H9 (cell line): ENCODE measurements around the gene SLC44A3. TPM values are rescaled to one million over a fixed set of nuclear protein-coding genes. Genes with fewer than 3 reads are reported as not detected.

Source experiments
- DNase-seq: peaks from one replicate; pipeline ENCODE4 v3.0.0-alpha.2; 2017
- H2AFZ ChIP-seq: one replicate; pipeline ENCODE4 v1.6.1; 2013; ENCODE audit warnings: mild to moderate bottlenecking, low read length, control low read depth, moderate library complexity
- H2AK5ac ChIP-seq: 2 replicates; pipeline ENCODE4 v1.6.1; 2013; ENCODE audit warnings: low read length, control low read depth, mixed read lengths; ENCODE audit not compliant: insufficient read length
- H2BK120ac ChIP-seq: one replicate; pipeline ENCODE4 v1.6.1; 2013; ENCODE audit warnings: low read depth, mild to moderate bottlenecking, low read length, control low read depth, inconsistent platforms; ENCODE audit not compliant: poor library complexity, severe bottlenecking
- H2BK12ac ChIP-seq: 2 replicates; pipeline ENCODE4 v1.6.1; 2013; ENCODE audit warnings: low read length, control low read depth, mixed read lengths, low read depth; ENCODE audit not compliant: insufficient read length
- H2BK15ac ChIP-seq: 2 replicates; pipeline ENCODE4 v1.6.1; 2013; ENCODE audit warnings: low read depth, low read length, control low read depth
- H2BK20ac ChIP-seq: one replicate; pipeline ENCODE4 v1.6.1; 2013; ENCODE audit warnings: low read depth, mild to moderate bottlenecking, low read length, control low read depth, inconsistent platforms; ENCODE audit not compliant: poor library complexity, severe bottlenecking
- H2BK5ac ChIP-seq: 2 replicates; pipeline ENCODE4 v1.6.1; 2013; ENCODE audit warnings: low read length, control low read depth, mixed read lengths; ENCODE audit not compliant: insufficient read length
- H3K14ac ChIP-seq: 2 replicates; pipeline ENCODE4 v1.6.1; 2013; ENCODE audit warnings: low read length, control low read depth; ENCODE audit not compliant: insufficient read depth
- H3K18ac ChIP-seq: 2 replicates; pipeline ENCODE4 v1.6.1; 2013; ENCODE audit warnings: low read depth, mild to moderate bottlenecking, mixed read lengths, low read length, control low read depth; ENCODE audit not compliant: insufficient read length
- H3K23ac ChIP-seq: 2 replicates; pipeline ENCODE4 v1.6.1; 2013; ENCODE audit warnings: low read length, control low read depth, mixed read lengths, low read depth; ENCODE audit not compliant: insufficient read length
- H3K23me2 ChIP-seq: 2 replicates; pipeline ENCODE4 v1.6.1; 2013; ENCODE audit warnings: low read depth, mild to moderate bottlenecking, mixed read lengths, low read length, control low read depth; ENCODE audit not compliant: insufficient read length, poor library complexity, severe bottlenecking
- H3K27ac ChIP-seq: 2 replicates; pipeline ENCODE4 v1.5.1; 2013; ENCODE audit warnings: low read length, control low read depth, mixed read lengths, low read depth; ENCODE audit not compliant: insufficient read length
- H3K27me3 ChIP-seq: 2 replicates; pipeline ENCODE4 v1.6.1; 2013; ENCODE audit warnings: low read length, control low read depth, inconsistent platforms; ENCODE audit not compliant: insufficient read depth
- H3K4ac ChIP-seq: 2 replicates; pipeline ENCODE4 v1.6.1; 2013; ENCODE audit warnings: low read depth, mild to moderate bottlenecking, control low read depth, inconsistent platforms, low read length, moderate library complexity
- H3K4me1 ChIP-seq: 2 replicates; pipeline ENCODE4 v1.6.1; 2013; ENCODE audit warnings: low read length, control low read depth, inconsistent platforms; ENCODE audit not compliant: insufficient read depth
- H3K4me2 ChIP-seq: 2 replicates; pipeline ENCODE4 v1.6.1; 2013; ENCODE audit warnings: low read length, control low read depth, mixed read lengths; ENCODE audit not compliant: insufficient read length, insufficient read depth
- H3K56ac ChIP-seq: 2 replicates; pipeline ENCODE4 v1.6.1; 2013; ENCODE audit warnings: low read depth, mild to moderate bottlenecking, mixed read lengths, low read length, control low read depth; ENCODE audit not compliant: insufficient read length
- H3K79me1 ChIP-seq: 2 replicates; pipeline ENCODE4 v1.6.1; 2013; ENCODE audit warnings: low read depth, mild to moderate bottlenecking, moderate library complexity, low read length, control low read depth, inconsistent platforms; ENCODE audit not compliant: insufficient read depth, poor library complexity, severe bottlenecking
- H3K79me2 ChIP-seq: 2 replicates; pipeline ENCODE4 v1.6.1; 2013; ENCODE audit warnings: low read length, control low read depth, inconsistent platforms; ENCODE audit not compliant: insufficient read depth
- H3K9ac ChIP-seq: 2 replicates; pipeline ENCODE4 v1.6.1; 2013; ENCODE audit warnings: low read length, control low read depth, mixed read lengths; ENCODE audit not compliant: insufficient read length; ENCODE audit errors: extremely low read depth
- H3K9me3 ChIP-seq: one replicate; pipeline ENCODE4 v1.6.1; 2013; ENCODE audit warnings: low read depth, low read length, inconsistent platforms; ENCODE audit not compliant: control insufficient read depth
- H3T11ph ChIP-seq: one replicate; pipeline ENCODE4 v1.6.1; 2013; ENCODE audit warnings: mild to moderate bottlenecking, low read length, control low read depth, inconsistent platforms
- H4K20me1 ChIP-seq: one replicate; pipeline ENCODE4 v1.6.1; 2013; ENCODE audit not compliant: control insufficient read depth, insufficient read length, insufficient read depth
- H4K5ac ChIP-seq: 2 replicates; pipeline ENCODE4 v1.6.1; 2013; ENCODE audit warnings: low read depth, mild to moderate bottlenecking, mixed read lengths, low read length, control low read depth; ENCODE audit not compliant: insufficient read length
- H4K8ac ChIP-seq: replicated peaks from 2 replicates; pipeline ENCODE4 v1.6.1; 2013; ENCODE audit warnings: low read length, control low read depth, mixed read lengths, low read depth; ENCODE audit not compliant: insufficient read length
- H4K91ac ChIP-seq: 2 replicates; pipeline ENCODE4 v1.6.1; 2013; ENCODE audit warnings: low read depth, mild to moderate bottlenecking, moderate library complexity, mixed read lengths, low read length, control low read depth; ENCODE audit not compliant: insufficient read length
- H3K27ac Mint-ChIP-seq, 3 experiments: 2 replicates in 2 of 3; 3 replicates in 1 of 3; pipeline ENCODE4 v1.8.0; 2020 to 2021; ENCODE audit warnings: mixed read lengths in 3 of 3, mild to moderate bottlenecking in 1 of 3, moderate library complexity in 1 of 3
- H3K27me3 Mint-ChIP-seq: 2 replicates; pipeline ENCODE4 v1.8.0; 2021; ENCODE audit warnings: low read depth, mild to moderate bottlenecking, moderate library complexity, mixed read lengths
- H3K36me3 Mint-ChIP-seq, 3 experiments: 2 replicates in 2 of 3; 3 replicates in 1 of 3; pipeline ENCODE4 v1.8.0; 2020 to 2021; ENCODE audit warnings: low read depth in 3 of 3, mixed read lengths in 3 of 3; ENCODE audit not compliant: insufficient read depth in 1 of 3
- H3K4me1 Mint-ChIP-seq, 2 experiments: 2 replicates each; pipeline ENCODE4 v1.8.0; 2020; ENCODE audit warnings: mixed read lengths in 2 of 2
- H3K4me3 Mint-ChIP-seq, 2 experiments: 2 replicates in 1 of 2; 3 replicates in 1 of 2; pipeline ENCODE4 v1.8.0; 2020 to 2021; ENCODE audit warnings: mild to moderate bottlenecking in 2 of 2, mixed read lengths in 2 of 2, moderate library complexity in 1 of 2
- H3K9me3 Mint-ChIP-seq, 2 experiments: 2 replicates in 1 of 2; 3 replicates in 1 of 2; pipeline ENCODE4 v1.8.0; 2020; ENCODE audit warnings: mild to moderate bottlenecking in 2 of 2, mixed read lengths in 2 of 2, moderate library complexity in 1 of 2
- CTCF ChIP-seq: fragments of 200-600 bp; sonication (generic); conservative IDR thresholded peaks from 3 replicates; pipeline ENCODE4 v1.8.0; 2021; ENCODE audit warnings: antibody characterized with exemption, mild to moderate bottlenecking
- WGBS: extraction: QIAGEN DNeasy Blood & Tissue Kit; methylation state at CpG from one replicate; pipeline ENCODE4 v1.1.7; 2013; ENCODE audit warnings: missing lambda C conversion rate, low lambda C conversion rate, mixed read lengths; ENCODE audit not compliant: insufficient read length; ENCODE audit errors: extremely low coverage; 5-methylcytosine and 5-hydroxymethylcytosine counted together
- total RNA-seq: library from RNA; stranded (reverse); gene quantifications from 2 replicates; pipeline ENCODE4 v1.2.1, GENCODE V29; 2021

SLC44A3 gene
- total RNA-seq, 1 experiment from 2014 or later: 5.5 TPM

DNA sequence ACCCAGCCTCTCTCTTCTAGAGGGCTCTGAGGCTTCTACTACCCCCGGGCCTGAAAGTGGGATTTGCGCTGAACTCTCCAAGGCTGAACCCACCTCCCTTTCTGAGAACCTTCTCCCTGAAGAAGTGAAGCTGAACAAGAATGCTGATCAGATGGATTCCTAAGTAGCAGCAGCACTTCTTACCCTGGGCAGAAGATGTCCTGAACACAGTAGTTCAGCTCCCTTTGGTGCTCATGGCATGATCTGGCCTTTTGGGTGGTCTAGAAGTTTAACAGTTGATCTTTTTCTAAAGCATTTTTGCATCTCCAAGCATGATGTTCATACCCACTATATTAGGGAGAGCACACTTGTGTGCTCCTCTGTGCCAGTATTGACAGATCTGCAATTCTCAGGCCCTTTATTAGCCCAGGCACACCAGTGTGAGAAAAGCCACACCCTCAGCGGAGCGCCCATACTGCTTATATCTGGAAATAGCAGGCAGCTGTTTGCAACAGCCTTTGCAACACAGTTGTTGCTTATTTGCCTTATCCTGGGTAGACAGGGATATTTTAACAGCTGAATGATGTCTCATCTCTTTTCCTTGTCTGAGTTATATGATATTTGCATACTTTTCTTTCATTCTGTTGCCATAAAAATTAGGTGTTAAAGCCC, 72.6 kb downstream of the SLC44A3 start:
- no peak for DNase-seq
- WGBS: no CpG with 5 or more reads among the region's 4 CpGs

More for the DNA sequence above, 72.6 kb downstream of the SLC44A3 start:
- H2AK5ac ChIP-seq: no peak overlapping the region
- H3K23me2 ChIP-seq: no peaks in the 10 kb centered on the region
- Mint-ChIP-seq H3K36me3 (peaks cover 22 to 44% (median 22%) of the 10 kb centered on the region in 3 experiments; a peak in 6 of 7 replicates), H3K27me3 (no peaks in the 10 kb centered on the region), H3K27ac (no peak overlapping the region; a peak in 1 of 7 replicates), H3K4me1 (peaks cover 24 to 39% of the 10 kb centered on the region in 2 experiments), H3K4me3 (no peak overlapping the region), H3K9me3 (no peaks in the 10 kb centered on the region; a peak in 1 of 5 replicates)
- H3K23ac ChIP-seq: no peak overlapping the region
- H2BK12ac ChIP-seq: no peak overlapping the region
- no peaks in the 10 kb centered on the region for H3K9me3 ChIP-seq
- no peak overlapping the region for H3K27ac ChIP-seq
- no peak overlapping the region for H3K9ac ChIP-seq
- no peak for TF ChIP-seq CTCF
- no peak overlapping the region for H4K91ac ChIP-seq
- H4K8ac ChIP-seq: no peak overlapping the region
- no peak overlapping the region for H3K18ac ChIP-seq
- no peaks in the 10 kb centered on the region for H3K79me1 ChIP-seq
- H3K4ac ChIP-seq: no peak overlapping the region
- H2BK15ac ChIP-seq: no peak overlapping the region
- H3K14ac ChIP-seq: no peak overlapping the region
- no peak overlapping the region for H2AFZ ChIP-seq
- no peak overlapping the region for H3K4me2 ChIP-seq
- H3K4me1 ChIP-seq: peaks cover 3% of the 10 kb centered on the region; the same call in 1 of the 2 replicates
- no peak overlapping the region for H2BK20ac ChIP-seq
- H3K79me2 ChIP-seq: no peaks in the 10 kb centered on the region
- no peak overlapping the region for H3K56ac ChIP-seq
- H4K20me1 ChIP-seq: no peaks in the 10 kb centered on the region
- no peak overlapping the region for H2BK120ac ChIP-seq
- H2BK5ac ChIP-seq: no peak overlapping the region
- H4K5ac ChIP-seq: no peak overlapping the region
- no peak overlapping the region for H3T11ph ChIP-seq
- H3K27me3 ChIP-seq: no peaks in the 10 kb centered on the region
